Stimulated activated CD4-positive, alpha-beta T cell treated with anti-CD3 and anti-CD28 coated beads, Interleukin-1b, Interleukin-23, amount 100 ng/mL, for 1 hour (primary cell): ENCODE results near the gene KRTAP4-5.
"Not testable (repeated sequence)": the region's sequence is repeated elsewhere in the genome, so short reads cannot be mapped to it uniquely, and the experiment has no call there.

Source experiments
- DNase-seq, 2 donors: peaks; one replicate each; pipeline ENCODE4 v3.0.0-alpha.2; 2020; ENCODE audit warnings: low read depth in 2 of 2

Gene KRTAP4-5

DNA sequence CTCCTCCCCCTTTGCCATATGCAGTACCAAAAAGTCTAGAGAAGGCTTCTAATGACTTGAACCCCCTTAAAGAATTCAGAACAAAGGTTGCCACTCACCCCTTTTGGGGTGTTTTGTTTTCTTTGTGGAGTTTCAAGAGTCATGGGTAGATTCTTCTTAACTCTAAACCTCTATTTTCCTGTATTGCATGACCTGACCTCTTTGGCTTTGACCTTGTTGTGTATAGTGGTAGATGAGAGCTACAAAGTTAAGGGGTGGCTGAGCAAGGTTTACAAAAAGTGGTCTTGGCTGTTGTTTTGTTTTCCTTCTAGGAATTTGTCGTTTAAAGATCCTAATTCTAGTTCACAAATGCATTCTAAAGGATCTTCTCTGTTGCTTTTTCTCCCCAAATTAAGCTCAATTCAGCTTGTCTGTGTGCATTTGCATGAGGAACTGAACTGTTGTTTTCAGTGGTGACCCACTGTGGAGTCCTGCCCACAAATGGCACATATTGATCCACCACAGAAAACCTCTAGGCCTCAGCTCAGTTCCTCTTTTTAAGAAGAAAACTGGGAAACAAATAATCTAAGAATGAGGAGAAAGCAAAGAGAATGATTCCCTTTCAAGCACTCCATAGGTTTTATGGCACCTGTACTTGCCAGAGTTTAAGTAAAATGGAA, 40.8 kb downstream of the KRTAP4-5 start:
- not testable (repeated sequence) for DNase-seq

DNA sequence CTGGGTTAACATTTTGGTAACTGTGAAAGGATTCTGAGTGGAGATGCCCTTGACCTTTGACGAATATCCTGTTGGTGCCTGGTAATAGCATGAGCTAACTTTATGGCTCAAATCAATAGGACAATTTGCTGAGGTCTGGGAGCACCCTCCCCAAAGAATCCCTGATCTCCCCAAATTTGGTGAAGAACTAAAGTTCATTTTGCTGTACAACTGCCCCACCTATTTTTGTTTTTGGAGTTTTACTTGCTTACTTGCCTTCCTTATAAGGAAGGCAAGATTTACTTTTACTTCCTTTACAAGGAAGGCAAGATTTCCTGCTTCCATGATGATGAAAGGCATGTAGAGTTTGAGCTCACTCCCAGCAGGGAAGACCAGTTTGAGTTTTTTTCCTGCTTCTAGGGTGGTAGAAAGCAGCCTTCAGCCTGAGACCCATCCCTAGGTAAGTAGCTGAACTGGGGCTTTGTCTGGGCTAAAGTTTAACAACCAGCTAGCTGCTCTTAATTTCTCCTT, 41.6 kb downstream of the KRTAP4-5 start:
- DNase-seq: no peak

DNA sequence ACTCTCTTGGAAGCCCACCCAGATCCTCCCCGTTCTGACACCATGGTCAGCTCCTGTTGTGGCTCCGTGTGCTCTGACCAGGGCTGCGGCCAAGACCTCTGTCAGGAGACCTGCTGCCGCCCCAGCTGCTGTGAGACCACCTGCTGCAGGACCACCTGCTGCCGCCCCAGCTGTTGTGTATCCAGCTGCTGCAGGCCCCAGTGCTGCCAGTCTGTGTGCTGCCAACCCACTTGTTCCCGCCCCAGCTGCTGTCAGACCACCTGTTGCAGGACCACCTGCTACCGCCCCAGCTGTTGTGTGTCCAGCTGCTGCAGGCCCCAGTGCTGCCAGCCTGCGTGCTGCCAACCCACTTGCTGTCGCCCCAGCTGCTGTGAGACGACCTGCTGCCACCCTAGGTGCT, 44.3 kb downstream of the KRTAP4-5 start, which contains the start of gene KRTAP4-9:
KRTAP4-9 (plus strand) TSS at position 43 of the 400 bp plus-strand sequence; CDS start at position 43, 0 bp downstream.
- not testable (repeated sequence) for DNase-seq

DNA sequence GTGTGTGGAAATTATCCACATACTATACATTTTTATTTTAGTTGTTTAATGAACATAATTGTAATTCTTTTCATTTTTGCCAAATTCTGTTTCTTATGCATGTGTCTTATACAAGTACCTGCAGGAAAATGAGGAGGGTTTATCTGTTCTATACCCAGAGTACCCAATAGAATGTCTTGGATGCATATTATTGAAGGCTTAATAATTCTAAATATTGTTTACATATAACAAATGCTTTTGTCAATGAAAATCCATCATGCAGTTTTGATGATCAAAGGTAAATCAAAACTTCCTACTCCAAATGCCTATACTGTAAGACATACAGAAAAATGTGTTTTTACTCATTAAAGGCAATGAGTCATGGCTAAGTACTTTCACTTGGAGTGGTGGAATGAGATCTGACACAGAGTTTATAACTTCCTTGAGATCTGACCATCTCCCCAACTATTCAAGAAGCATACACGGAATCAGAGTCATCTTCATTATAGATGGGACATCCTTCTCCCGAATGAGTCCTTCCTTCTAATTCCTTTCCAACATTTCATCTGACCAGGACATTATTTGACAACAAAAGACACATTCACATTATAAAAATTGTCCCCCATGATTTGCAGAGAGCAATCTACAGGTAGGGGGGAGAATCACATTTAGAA, 45.1 kb downstream of the KRTAP4-5 start:
- DNase-seq: not testable (repeated sequence)

DNA sequence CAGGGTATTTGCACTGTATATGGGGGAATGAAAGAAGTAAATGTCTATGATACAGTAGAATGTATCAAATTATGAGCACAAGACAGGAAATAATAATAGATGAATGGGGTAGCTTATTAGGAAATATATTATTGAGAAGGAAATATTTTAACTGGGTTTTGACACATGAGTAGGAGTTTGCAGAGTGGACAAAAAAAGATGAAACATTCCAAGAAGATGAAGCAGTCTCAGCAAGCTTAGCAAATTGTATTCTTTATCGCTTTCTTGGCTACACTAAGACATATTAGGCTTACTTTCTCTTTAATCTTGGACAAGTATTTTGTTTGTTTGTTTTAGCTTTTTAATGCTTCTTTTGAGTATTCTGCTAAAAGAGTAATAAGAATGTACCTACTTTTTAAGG, 45.7 kb downstream of the KRTAP4-5 start:
- DNase-seq: no peak

DNA sequence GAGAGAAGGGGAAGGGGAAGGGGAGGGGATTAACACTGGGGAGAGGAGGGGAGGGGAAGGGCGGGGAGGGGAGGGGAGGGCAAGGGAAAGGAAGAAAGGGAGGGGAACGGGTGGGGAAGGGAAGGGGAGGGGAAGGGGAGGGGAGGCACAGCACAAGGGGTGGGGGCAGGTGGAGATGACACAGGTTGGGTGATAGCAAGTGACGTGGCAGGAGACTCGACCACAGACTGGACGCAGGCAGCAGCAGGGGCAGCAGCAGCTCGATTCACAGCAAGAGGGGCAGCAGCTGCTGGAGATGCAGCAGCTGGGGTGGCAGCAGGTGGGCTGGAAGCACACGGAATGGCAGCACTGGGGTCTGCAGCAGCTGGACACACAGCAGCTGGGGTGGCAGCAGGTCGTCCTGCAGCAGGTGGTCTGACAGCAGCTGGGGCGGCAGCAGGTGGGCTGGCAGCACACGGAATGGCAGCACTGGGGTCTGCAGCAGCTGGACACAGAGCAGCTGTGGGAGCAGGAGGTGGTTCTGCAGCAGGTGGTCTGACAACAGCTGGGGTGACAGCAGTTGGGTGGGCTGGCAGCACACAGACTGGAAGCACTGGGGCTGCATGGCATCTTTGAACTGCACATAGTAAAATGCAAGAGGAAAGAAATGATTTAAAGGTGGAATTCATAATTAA, 47.9 kb downstream of the KRTAP4-5 start, which contains the start of gene KRTAP4-16:
KRTAP4-16 (minus strand) TSS at position 624 of the 674 bp plus-strand sequence; CDS start at position 624, 0 bp downstream.
- no peak for DNase-seq

DNA sequence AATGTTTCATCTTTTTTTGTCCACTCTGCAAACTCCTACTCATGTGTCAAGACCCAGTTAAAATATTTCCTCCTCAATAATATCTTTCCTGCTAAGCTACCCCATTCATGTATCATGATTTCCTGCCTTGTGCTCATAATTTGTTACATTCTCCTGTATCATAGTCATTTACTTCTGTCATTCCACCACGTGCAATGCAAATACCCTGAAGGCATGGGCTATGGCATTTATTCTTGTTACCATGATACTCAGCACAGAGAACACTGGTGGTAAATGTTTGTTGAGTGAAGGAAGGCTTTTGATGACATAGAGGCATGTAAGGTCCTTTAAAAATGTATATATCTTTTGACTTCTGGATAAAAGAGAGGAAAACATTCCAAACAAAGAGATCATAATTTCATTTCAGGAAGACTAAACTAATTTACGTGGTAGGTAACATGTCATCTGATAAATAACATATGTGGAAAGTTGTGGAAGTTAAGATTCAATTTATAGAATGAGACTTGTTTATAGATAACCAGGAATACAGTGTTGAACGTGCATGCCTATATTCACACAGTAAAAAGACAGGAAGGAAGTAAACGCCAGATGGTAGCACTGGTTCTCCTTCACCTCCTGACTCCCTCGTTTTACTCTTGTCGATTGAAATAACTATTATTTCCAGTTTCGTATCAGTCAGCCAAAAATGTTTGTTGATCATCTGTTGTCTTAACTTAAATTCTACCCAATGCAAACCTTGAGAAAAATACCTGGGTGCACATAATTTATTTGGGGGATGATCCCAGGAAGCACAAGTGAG, 49.7 kb downstream of the KRTAP4-5 start:
- DNase-seq: not testable (repeated sequence)
